Activated CD8-positive, alpha-beta T cell treated with anti-CD3 and anti-CD28 coated beads, Interleukin-2, amount 10 ng/mL, durations not matched to agents 7 days and 5 days (primary cell): ENCODE results near the gene TARDBP. TPM values are rescaled to one million over a fixed set of nuclear protein-coding genes. Genes with fewer than 3 reads are reported as not detected.
"Not testable (repeated sequence)": the region's sequence is repeated elsewhere in the genome, so short reads cannot be mapped to it uniquely, and the experiment has no call there.

Source experiments
- ATAC-seq: fragments of 150-1000 bp; cut with Tn5 transposase; one replicate; pipeline ENCODE4 v1.10.0; 2021; ENCODE audit warnings: moderate library complexity
- CTCF ChIA-PET: fragments of 350-600 bp; sonication (Branson Sonifier 250); formaldehyde crosslinking; loops from one replicate; lab custom pipeline; 2021; ENCODE audit warnings: antibody characterized with exemption; lab: Charles Lee
- POLR2A ChIA-PET: fragments of 350-600 bp; sonication (Branson Sonifier 250); formaldehyde crosslinking; loops from one replicate; lab custom pipeline; 2021; ENCODE audit warnings: antibody characterized with exemption; lab: Charles Lee
- DNase-seq: peaks from one replicate; pipeline ENCODE4 v3.0.0-alpha.2; 2020
- H3K27ac Mint-ChIP-seq: one replicate; pipeline ENCODE4 v1.8.0; 2021; ENCODE audit warnings: mild to moderate bottlenecking, mixed read lengths
- H3K27me3 Mint-ChIP-seq: one replicate; pipeline ENCODE4 v1.8.0; 2021; ENCODE audit warnings: low read depth, mixed read lengths
- H3K36me3 Mint-ChIP-seq: one replicate; pipeline ENCODE4 v1.8.0; 2021; ENCODE audit warnings: low read depth, mixed read lengths
- H3K4me1 Mint-ChIP-seq: one replicate; pipeline ENCODE4 v1.8.0; 2021; ENCODE audit warnings: low read depth, mixed read lengths
- H3K4me3 Mint-ChIP-seq: one replicate; pipeline ENCODE4 v1.8.0; 2021; ENCODE audit warnings: mild to moderate bottlenecking, mixed read lengths
- H3K9me3 Mint-ChIP-seq: one replicate; pipeline ENCODE4 v1.8.0; 2022; ENCODE audit warnings: mixed read lengths; ENCODE audit not compliant: insufficient read depth
- total RNA-seq, 2 experiments: library from RNA; stranded (reverse); gene quantifications; one replicate each; pipeline ENCODE4 v1.2.3, GENCODE V29; 2021

Gene TARDBP
- total RNA-seq, 2 experiments from 2014 or later = 175 to 178 TPM

- Mint-ChIP-seq H3K4me3 (no peak overlapping the region), H3K27me3 (peaks cover 6% of the 10 kb centered on the region), H3K27ac (no peak overlapping the region), H3K4me1 (no peaks in the 10 kb centered on the region), H3K9me3 (peaks cover 11% of the 10 kb centered on the region), H3K36me3 (no peaks in the 10 kb centered on the region)
- POLR2A ChIA-PET = interaction anchor here (1.3 kb wide), 1 partner anchor 12 kb away, joined by 3 read pairs; no protein-coding TSS in a partner anchor
- CTCF ChIA-PET = interaction anchor here (1.1 kb wide), 1 partner anchor 37 kb away, joined by 3 read pairs; no protein-coding TSS in a partner anchor
- ATAC-seq (no peak), DNase-seq (no peak)
Observed at GRCh38 chr1:11000526-11000925, 11.9 kb upstream of the TARDBP start.

DNA sequence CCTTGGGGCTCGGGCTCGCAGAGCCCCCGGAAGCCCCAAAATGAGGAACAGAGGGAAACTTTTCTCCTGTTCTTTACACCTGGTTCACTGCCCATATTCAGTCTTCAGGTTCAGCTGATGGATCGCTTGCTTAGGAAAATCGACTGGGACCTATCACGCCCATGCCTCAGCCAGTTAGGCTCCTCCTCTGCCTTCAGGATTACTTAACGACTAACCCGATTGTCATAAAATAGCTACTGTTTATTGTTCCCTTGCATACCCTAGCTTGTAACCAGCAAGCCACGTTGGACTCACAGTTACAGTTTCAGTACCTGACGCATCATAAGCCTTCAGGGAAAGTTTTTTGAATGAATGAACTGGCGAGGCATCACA, 692 bp downstream of the TARDBP start:
- H3K27ac Mint-ChIP-seq = peak overlapping the region; percentile 89
- H3K9me3 Mint-ChIP-seq = no peaks in the 10 kb centered on the region
- peaks cover 32% of the 10 kb centered on the region for H3K36me3 Mint-ChIP-seq
- DNase-seq (no peak), ATAC-seq (peak; percentile 18)
- peaks cover 32% of the 10 kb centered on the region for H3K4me1 Mint-ChIP-seq
- ChIA-PET POLR2A (interaction anchor here (0.6 to 1.5 kb wide), 3 partner anchors 18 to 967 kb away, joined by 3 to 4 read pairs (median 3); no protein-coding TSS in a partner anchor), CTCF (interaction anchor here (2.8 kb wide), 1 partner anchor 24 kb away, joined by 15 read pairs; no protein-coding TSS in a partner anchor)
- H3K27me3 Mint-ChIP-seq = no peaks in the 10 kb centered on the region
- peak overlapping the region; percentile 92 for H3K4me3 Mint-ChIP-seq

GRCh38 chr1:11019358-11019757, 6.9 kb downstream of the TARDBP start:
- H3K27ac Mint-ChIP-seq, ATAC-seq, POLR2A ChIA-PET: not testable (repeated sequence)

GRCh38 chr1:11019971-11020370, 7.5 kb downstream of the TARDBP start:
- POLR2A ChIA-PET = no interaction called here
- CTCF ChIA-PET = no interaction called here
- no peak overlapping the region for H3K27ac Mint-ChIP-seq

More at GRCh38 chr1:11019358-11019757, 6.9 kb downstream of the TARDBP start:
- Mint-ChIP-seq H3K4me1 (peaks cover 35% of the 10 kb centered on the region), H3K36me3 (peaks cover 73% of the 10 kb centered on the region)
- DNase-seq, H3K9me3 Mint-ChIP-seq, H3K27me3 Mint-ChIP-seq, H3K4me3 Mint-ChIP-seq, CTCF ChIA-PET: not testable (repeated sequence)

DNA sequence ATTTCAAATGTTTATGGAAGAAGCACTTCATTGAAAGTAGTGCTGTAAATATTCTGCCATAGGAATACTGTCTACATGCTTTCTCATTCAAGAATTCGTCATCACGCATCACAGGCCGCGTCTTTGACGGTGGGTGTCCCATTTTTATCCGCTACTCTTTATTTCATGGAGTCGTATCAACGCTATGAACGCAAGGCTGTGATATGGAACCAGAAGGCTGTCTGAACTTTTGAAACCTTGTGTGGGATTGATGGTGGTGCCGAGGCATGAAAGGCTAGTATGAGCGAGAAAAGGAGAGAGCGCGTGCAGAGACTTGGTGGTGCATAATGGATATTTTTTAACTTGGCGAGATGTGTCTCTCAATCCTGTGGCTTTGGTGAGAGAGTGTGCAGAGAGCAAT, 10.7 kb downstream of the TARDBP start:
- ChIA-PET CTCF (interaction anchor here (0.7 kb wide), 1 partner anchor 15 kb away, joined by 4 read pairs; no protein-coding TSS in a partner anchor), POLR2A (no interaction called here)
- Mint-ChIP-seq H3K9me3 (no peaks in the 10 kb centered on the region), H3K36me3 (peaks cover 76% of the 10 kb centered on the region), H3K4me3 (no peak overlapping the region), H3K27me3 (no peaks in the 10 kb centered on the region), H3K27ac (peak overlapping the region; percentile 28), H3K4me1 (peaks cover 22% of the 10 kb centered on the region)
- DNase-seq = no peak
- ATAC-seq = no peak

More at GRCh38 chr1:11019971-11020370, 7.5 kb downstream of the TARDBP start:
- peaks cover 72% of the 10 kb centered on the region for H3K36me3 Mint-ChIP-seq
- no peaks in the 10 kb centered on the region for H3K27me3 Mint-ChIP-seq
- no peaks in the 10 kb centered on the region for H3K9me3 Mint-ChIP-seq
- DNase-seq = no peak
- ATAC-seq = no peak
- no peak overlapping the region for H3K4me3 Mint-ChIP-seq
- peaks cover 34% of the 10 kb centered on the region for H3K4me1 Mint-ChIP-seq

DNA sequence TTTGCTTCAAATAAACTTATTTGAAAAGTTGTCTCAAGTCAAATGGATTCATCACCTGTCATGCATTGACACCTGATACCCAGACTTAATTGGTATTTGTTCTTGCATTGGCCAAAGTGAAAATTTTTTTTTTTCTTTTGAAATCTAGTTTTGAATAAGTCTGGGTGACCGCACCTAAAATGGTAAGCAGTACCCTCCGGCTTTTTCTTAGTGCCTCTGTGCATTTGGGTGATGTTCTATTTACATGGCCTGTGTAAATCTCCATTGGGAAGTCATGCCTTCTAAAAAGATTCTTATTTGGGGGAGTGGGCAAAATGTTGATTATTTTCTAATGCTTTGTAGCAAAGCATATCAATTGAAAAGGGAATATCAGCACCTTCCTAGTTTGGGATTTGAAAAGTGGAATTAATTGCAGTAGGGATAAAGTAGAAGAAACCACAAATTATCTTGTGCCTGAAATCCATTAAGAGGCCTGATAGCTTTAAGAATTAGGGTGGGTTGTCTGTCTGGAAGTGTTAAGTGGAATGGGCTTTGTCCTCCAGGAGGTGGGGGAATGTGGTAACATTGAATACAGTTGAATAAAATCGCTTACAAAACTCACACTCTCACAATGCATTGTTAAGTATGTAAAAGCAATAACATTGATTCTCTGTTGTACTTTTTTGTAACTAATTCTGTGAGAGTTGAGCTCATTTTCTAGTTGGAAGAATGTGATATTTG, 11.9 kb downstream of the TARDBP start:
- peak overlapping the region; percentile 49 for H3K27ac Mint-ChIP-seq
- CTCF ChIA-PET = interaction anchor here (2.1 kb wide), 1 partner anchor 14 kb away, joined by 15 read pairs; no protein-coding TSS in a partner anchor
- DNase-seq (no peak), ATAC-seq (no peak)
- H3K4me1 Mint-ChIP-seq = peaks cover 17% of the 10 kb centered on the region
- peaks cover 65% of the 10 kb centered on the region for H3K36me3 Mint-ChIP-seq
- no peaks in the 10 kb centered on the region for H3K9me3 Mint-ChIP-seq
- H3K4me3 Mint-ChIP-seq = no peak overlapping the region
- POLR2A ChIA-PET = no interaction called here
- H3K27me3 Mint-ChIP-seq = no peaks in the 10 kb centered on the region

DNA sequence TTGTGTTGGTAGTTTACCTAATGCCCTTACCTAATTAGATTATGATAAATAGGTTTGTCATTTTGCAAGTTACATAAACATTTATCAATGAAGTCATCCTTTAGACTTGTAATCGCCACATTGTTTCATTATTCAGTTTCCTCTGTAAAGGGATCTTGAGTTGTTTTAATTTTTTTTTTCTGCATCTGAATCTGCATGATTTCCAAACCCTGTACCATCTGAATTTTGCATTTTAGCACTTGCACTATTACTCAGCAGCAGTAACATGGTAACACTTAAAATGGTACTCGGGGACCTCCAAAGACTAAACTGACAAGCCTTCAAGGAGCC, 12.4 kb downstream of the TARDBP start:
- Mint-ChIP-seq H3K9me3 (no peaks in the 10 kb centered on the region), H3K27ac (peak overlapping the region; percentile 49), H3K27me3 (no peaks in the 10 kb centered on the region), H3K4me3 (no peak overlapping the region), H3K36me3 (peaks cover 65% of the 10 kb centered on the region), H3K4me1 (peaks cover 17% of the 10 kb centered on the region)
- ChIA-PET POLR2A (no interaction called here), CTCF (interaction anchor here (2.1 kb wide), 1 partner anchor 13 kb away, joined by 15 read pairs; no protein-coding TSS in a partner anchor)
- ATAC-seq (no peak), DNase-seq (no peak)

- no peak overlapping the region for H3K27ac Mint-ChIP-seq
- H3K27me3 Mint-ChIP-seq = no peaks in the 10 kb centered on the region
- no peak overlapping the region for H3K4me3 Mint-ChIP-seq
- POLR2A ChIA-PET = no interaction called here
- H3K9me3 Mint-ChIP-seq = no peaks in the 10 kb centered on the region
- ATAC-seq (no peak), DNase-seq (no peak)
- H3K36me3 Mint-ChIP-seq = peaks cover 64% of the 10 kb centered on the region
- CTCF ChIA-PET = interaction anchor here (2.1 kb wide), 1 partner anchor 12 kb away, joined by 15 read pairs; no protein-coding TSS in a partner anchor
- H3K4me1 Mint-ChIP-seq = peaks cover 14% of the 10 kb centered on the region
Observed at GRCh38 chr1:11025618-11026017, 13.2 kb downstream of the TARDBP start.

GRCh38 chr1:11026052-11026451, 13.6 kb downstream of the TARDBP start:
- CTCF ChIA-PET = interaction anchor here (2.1 kb wide), 1 partner anchor 12 kb away, joined by 15 read pairs; no protein-coding TSS in a partner anchor

DNA sequence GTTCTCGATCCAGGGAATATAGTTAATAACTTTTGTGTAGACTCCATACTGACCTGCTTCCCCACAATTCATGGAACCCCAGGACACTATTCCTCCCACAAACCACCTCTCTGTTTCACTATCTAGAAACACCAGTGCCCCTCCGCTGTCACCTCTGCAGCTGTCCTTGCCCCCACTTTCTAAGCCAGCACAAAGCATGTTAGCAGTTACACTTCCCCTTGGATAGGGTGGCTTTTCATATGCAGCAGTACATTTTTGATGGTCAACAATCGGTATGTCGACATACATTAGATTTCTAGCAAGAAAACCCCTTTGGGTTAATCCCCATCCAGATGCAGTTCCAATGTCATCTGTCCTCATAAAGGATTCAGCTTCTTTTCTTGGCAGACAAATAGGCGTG, 14.4 kb downstream of the TARDBP start:
- H3K27ac Mint-ChIP-seq = no peak overlapping the region
- POLR2A ChIA-PET = interaction anchor here (1.8 kb wide), 1 partner anchor 15 kb away, joined by 3 read pairs; the partner anchor contains the start of gene TARDBP

More at GRCh38 chr1:11026052-11026451, 13.6 kb downstream of the TARDBP start:
- no peak overlapping the region for H3K27ac Mint-ChIP-seq
- POLR2A ChIA-PET = no interaction called here
- peaks cover 14% of the 10 kb centered on the region for H3K4me1 Mint-ChIP-seq
- H3K9me3 Mint-ChIP-seq = no peaks in the 10 kb centered on the region
- ATAC-seq (no peak), DNase-seq (no peak)
- H3K36me3 Mint-ChIP-seq = peaks cover 61% of the 10 kb centered on the region
- H3K4me3 Mint-ChIP-seq = no peak overlapping the region
- no peaks in the 10 kb centered on the region for H3K27me3 Mint-ChIP-seq

GRCh38 chr1:11027316-11027715, 14.9 kb downstream of the TARDBP start:
- CTCF ChIA-PET = interaction anchor here (2.5 kb wide), 1 partner anchor 10 kb away, joined by 22 read pairs; no protein-coding TSS in a partner anchor
- ATAC-seq (no peak), DNase-seq (no peak)
- H3K4me1 Mint-ChIP-seq = peaks cover 9% of the 10 kb centered on the region
- no peaks in the 10 kb centered on the region for H3K9me3 Mint-ChIP-seq
- H3K4me3 Mint-ChIP-seq = no peak overlapping the region
- H3K36me3 Mint-ChIP-seq = peaks cover 51% of the 10 kb centered on the region
- no peak overlapping the region for H3K27ac Mint-ChIP-seq
- no peaks in the 10 kb centered on the region for H3K27me3 Mint-ChIP-seq
- POLR2A ChIA-PET = interaction anchor here (1.8 kb wide), 1 partner anchor 15 kb away, joined by 3 read pairs; the partner anchor contains the start of gene TARDBP

More for the DNA sequence above, 14.4 kb downstream of the TARDBP start:
- Mint-ChIP-seq H3K4me1 (peaks cover 13% of the 10 kb centered on the region), H3K27me3 (no peaks in the 10 kb centered on the region), H3K4me3 (no peak overlapping the region), H3K9me3 (no peaks in the 10 kb centered on the region), H3K36me3 (peaks cover 55% of the 10 kb centered on the region)
- DNase-seq (no peak), ATAC-seq (no peak)
- CTCF ChIA-PET = interaction anchor here (2.5 kb wide), 1 partner anchor 11 kb away, joined by 22 read pairs; no protein-coding TSS in a partner anchor
